ENCODE measurements around the gene HPCAL1.

HPCAL1 gene

DNA sequence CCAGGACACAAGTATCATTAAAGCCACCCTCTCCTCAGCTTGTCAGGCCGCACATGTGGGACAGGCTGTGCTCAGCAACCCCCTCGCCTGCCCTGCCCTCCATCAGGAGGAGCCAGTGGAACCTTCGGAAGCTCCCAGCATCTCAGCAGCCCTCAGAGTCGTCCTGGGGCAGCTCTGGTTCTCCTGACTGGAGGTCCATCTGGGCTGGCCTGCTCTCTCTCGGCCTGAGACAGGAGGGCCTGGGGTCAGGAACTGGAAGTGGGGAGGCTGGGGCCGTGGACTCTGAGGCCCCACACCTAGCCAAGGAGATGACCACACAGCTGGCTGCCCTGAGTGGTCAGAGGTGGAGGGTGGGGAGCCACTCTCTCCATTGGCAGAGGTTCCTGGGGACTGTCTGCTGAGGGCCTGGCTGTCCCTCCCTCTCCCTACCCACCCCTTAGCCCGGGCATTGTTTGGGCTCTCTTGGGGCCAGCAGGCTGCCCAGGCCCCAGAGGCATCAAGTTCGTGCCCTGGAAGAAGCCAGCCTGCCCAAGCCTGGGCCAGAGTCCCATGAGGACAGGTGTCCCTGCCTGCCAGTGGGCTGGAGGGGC, 122.3 kb downstream of the HPCAL1 start:
- in situ Hi-C loops (cut with HindIII; ENCODE audit: low pct_ligation_motif_present, low sequenced_read_pairs), result loop anchor here (25.0 kb wide), 1 partner anchor 313 kb away; the partner anchor contains the start of gene RRM2
- no peak overlapping the region for H3K27ac ChIP-seq
- no peaks in the 10 kb centered on the region for H3K36me3 ChIP-seq (replicated peaks)
- no peak for DNase-seq
- TF ChIP-seq, protein P1, sequence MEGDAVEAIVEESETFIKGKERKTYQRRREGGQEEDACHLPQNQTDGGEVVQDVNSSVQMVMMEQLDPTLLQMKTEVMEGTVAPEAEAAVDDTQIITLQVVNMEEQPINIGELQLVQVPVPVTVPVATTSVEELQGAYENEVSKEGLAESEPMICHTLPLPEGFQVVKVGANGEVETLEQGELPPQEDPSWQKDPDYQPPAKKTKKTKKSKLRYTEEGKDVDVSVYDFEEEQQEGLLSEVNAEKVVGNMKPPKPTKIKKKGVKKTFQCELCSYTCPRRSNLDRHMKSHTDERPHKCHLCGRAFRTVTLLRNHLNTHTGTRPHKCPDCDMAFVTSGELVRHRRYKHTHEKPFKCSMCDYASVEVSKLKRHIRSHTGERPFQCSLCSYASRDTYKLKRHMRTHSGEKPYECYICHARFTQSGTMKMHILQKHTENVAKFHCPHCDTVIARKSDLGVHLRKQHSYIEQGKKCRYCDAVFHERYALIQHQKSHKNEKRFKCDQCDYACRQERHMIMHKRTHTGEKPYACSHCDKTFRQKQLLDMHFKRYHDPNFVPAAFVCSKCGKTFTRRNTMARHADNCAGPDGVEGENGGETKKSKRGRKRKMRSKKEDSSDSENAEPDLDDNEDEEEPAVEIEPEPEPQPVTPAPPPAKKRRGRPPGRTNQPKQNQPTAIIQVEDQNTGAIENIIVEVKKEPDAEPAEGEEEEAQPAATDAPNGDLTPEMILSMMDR (IDR thresholded peaks at IDR 0.05; ENCODE audit: low read depth, low read length, missing control alignments), result no peak
- H3K4me3 ChIP-seq (ENCODE audit: low read depth, low read length), result no peak overlapping the region
- H3K27me3 ChIP-seq (replicated peaks), result no peaks in the 10 kb centered on the region

DNA sequence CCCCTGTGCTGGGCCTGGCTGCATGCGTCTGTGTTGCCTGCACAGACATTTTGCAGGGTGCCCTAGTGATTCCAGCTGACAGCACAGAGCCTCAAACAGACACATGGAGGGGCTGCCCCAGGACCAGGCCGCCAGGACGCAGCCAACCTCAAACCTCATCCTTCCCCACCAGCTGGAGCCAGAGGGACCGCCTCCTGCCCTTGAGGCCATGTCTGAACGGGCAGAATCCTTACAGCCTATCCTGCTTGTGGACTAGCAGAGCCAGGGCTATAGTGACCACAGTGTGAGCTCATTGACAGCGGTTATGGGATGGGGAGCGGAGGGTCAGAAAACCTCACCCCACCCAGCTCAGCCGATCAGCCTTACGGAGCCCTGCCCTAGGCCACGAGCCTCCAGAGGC, 123.0 kb downstream of the HPCAL1 start:
- TF ChIP-seq, protein P1 (IDR thresholded peaks at IDR 0.05; ENCODE audit: low read depth, low read length, missing control alignments), result no peak
- Histone ChIP-seq H3K4me3 (ENCODE audit: low read depth, low read length) (no peak overlapping the region), H3K36me3 (replicated peaks) (no peaks in the 10 kb centered on the region), H3K27me3 (replicated peaks) (no peaks in the 10 kb centered on the region), H3K27ac (no peak overlapping the region)
- no peak for DNase-seq
- in situ Hi-C loops (cut with HindIII; ENCODE audit: low pct_ligation_motif_present, low sequenced_read_pairs), result loop anchor here (25.0 kb wide), 1 partner anchor 313 kb away; the partner anchor contains the start of gene RRM2

- H3K36me3 ChIP-seq (replicated peaks), result no peaks in the 10 kb centered on the region
- H3K4me3 ChIP-seq (ENCODE audit: low read depth, low read length), result no peak overlapping the region
- in situ Hi-C loops (cut with HindIII; ENCODE audit: low pct_ligation_motif_present, low sequenced_read_pairs), result loop anchor here (25.0 kb wide), 1 partner anchor 315 kb away; the partner anchor contains the start of gene RRM2
- no peaks in the 10 kb centered on the region for H3K27me3 ChIP-seq (replicated peaks)
- no peak for DNase-seq
- TF ChIP-seq, protein P1 (IDR thresholded peaks at IDR 0.05; ENCODE audit: low read depth, low read length, missing control alignments), result no peak
- H3K27ac ChIP-seq, result no peak overlapping the region
These were observed 124.3 kb downstream of the HPCAL1 start for GRCh38 chr2:10426726-10427617.

GRCh38 chr2:10427618-10427949, 124.9 kb downstream of the HPCAL1 start:
- Histone ChIP-seq H3K27ac (no peak overlapping the region), H3K36me3 (replicated peaks) (no peaks in the 10 kb centered on the region)
- in situ Hi-C loops (cut with HindIII; ENCODE audit: low pct_ligation_motif_present, low sequenced_read_pairs), result loop anchor here (25.0 kb wide), 1 partner anchor 315 kb away; the partner anchor contains the start of gene RRM2

GRCh38 chr2:10428355-10428754, 125.7 kb downstream of the HPCAL1 start:
- Histone ChIP-seq H3K27ac (no peak overlapping the region), H3K27me3 (replicated peaks) (no peaks in the 10 kb centered on the region), H3K36me3 (replicated peaks) (no peaks in the 10 kb centered on the region), H3K4me3 (ENCODE audit: low read depth, low read length) (no peak overlapping the region)
- TF ChIP-seq, protein P1 (IDR thresholded peaks at IDR 0.05; ENCODE audit: low read depth, low read length, missing control alignments), result no peak
- no peak for DNase-seq
- in situ Hi-C loops (cut with HindIII; ENCODE audit: low pct_ligation_motif_present, low sequenced_read_pairs), result loop anchor here (25.0 kb wide), 1 partner anchor 316 kb away; the partner anchor contains the start of gene RRM2

More at GRCh38 chr2:10427618-10427949, 124.9 kb downstream of the HPCAL1 start:
- Histone ChIP-seq H3K4me3 (ENCODE audit: low read depth, low read length) (no peak overlapping the region), H3K27me3 (replicated peaks) (no peaks in the 10 kb centered on the region)
- TF ChIP-seq, protein P1 (IDR thresholded peaks at IDR 0.05; ENCODE audit: low read depth, low read length, missing control alignments), result no peak
- no peak for DNase-seq

Measured in brain microvascular endothelial cell (primary cell).